NT2/D1 (cell line): ENCODE data around the gene KCTD16.

Experiments
- SUZ12 ChIP-seq: IDR thresholded peaks from 2 replicates; pipeline ENCODE4 v1.6.1; 2011; ENCODE audit not compliant: insufficient read length, insufficient read depth; ENCODE audit errors: extremely low read depth
- YY1 ChIP-seq: IDR thresholded peaks from 2 replicates; pipeline ENCODE4 v1.6.1; 2011; ENCODE audit not compliant: insufficient read length, insufficient read depth
- ZNF274 ChIP-seq: IDR thresholded peaks from 2 replicates; pipeline ENCODE4 v1.6.1; 2011; ENCODE audit warnings: mild to moderate bottlenecking, low read depth, low read length

- TF ChIP-seq ZNF274: no peak
- TF ChIP-seq YY1: no peak
- TF ChIP-seq SUZ12: no peak
Observed at GRCh38 chr5:144504929-144505577, 334.4 kb downstream of the KCTD16 start.
